IPS-18c (cell line): ENCODE measurements around the gene PIK3C2A.

ENCODE experiments used
- H3K4me3 ChIP-seq: 2 replicates; pipeline ENCODE4 v1.7.0; 2013; ENCODE audit warnings: low read depth, mild to moderate bottlenecking, low read length, moderate library complexity; ENCODE audit not compliant: insufficient read depth
- H3K9me3 ChIP-seq: one replicate; pipeline ENCODE4 v1.6.1; 2013; ENCODE audit warnings: mild to moderate bottlenecking, low read length, moderate library complexity; ENCODE audit not compliant: control insufficient read depth, insufficient read depth

Gene PIK3C2A

GRCh38 chr11:17169876-17170275 is 37.9 kb downstream of the PIK3C2A start:
- H3K4me3 ChIP-seq: no peak overlapping the region

GRCh38 chr11:17165247-17165890 is 42.4 kb downstream of the PIK3C2A start:
- H3K4me3 ChIP-seq: no peak overlapping the region
- no peaks in the 10 kb centered on the region for H3K9me3 ChIP-seq

More at GRCh38 chr11:17169876-17170275, 37.9 kb downstream of the PIK3C2A start:
- no peaks in the 10 kb centered on the region for H3K9me3 ChIP-seq

DNA sequence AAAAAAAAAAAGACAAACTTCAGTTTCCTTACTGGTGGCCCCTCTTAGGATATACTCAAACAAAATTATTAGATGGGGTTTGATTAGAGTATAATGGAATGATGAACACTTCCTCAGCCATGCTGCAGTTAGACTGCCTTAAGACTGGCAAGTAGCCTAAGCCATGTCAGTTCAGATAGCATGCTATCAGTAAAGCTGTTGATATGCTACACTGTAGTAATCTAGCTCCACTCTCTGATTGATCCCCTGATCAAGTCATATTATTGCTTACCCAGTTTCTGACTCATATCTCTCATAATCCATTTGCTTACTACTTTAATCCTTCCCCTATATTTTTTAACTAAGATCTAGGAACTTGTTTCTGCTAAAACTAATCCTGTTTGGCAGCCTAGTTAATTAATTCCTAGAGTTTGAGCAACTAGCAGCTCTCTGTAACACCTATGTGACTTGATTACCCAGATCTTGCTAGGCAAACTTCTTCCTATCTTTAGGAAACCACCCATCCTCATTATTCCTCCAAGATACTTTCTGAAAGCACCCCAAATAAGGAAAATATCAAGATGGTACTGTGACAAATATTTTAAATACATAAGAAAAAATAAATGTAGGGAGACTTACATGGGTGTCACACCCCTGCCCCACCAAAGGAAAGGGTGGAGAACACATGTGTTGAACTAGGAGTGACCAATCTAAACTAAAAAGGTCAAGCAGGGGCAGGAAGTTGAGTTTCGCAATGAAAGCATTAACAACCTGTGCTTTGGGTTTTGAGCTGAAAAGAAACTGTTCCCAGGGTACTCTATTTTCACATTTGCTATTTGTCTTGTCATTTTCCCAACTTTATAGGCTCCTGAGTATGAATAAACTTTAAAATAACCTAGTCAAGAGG is 43.2 kb downstream of the PIK3C2A start:
- no peak overlapping the region for H3K4me3 ChIP-seq
- no peaks in the 10 kb centered on the region for H3K9me3 ChIP-seq

- H3K4me3 ChIP-seq: no peak overlapping the region
- no peaks in the 10 kb centered on the region for H3K9me3 ChIP-seq
Measured at GRCh38 chr11:17163736-17164135, 44.0 kb downstream of the PIK3C2A start.

DNA sequence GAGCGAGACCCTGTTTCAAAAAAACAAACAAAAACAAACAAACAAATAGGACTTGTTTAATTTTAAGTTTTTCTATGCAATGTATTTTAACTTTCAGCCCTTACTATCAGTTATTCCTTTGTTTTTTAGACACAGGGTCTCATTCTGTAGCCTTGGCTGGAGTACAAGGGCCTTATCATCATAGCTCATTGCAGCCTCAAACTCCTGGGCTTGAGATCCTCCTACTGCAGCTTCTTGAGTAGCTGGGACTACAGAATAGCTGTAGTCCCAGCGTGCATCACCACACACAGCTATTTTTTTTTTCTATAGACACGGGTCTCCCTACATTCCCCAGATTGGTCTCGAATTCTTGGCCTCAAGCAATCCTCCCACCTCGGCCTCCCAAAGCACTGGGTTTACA is 44.5 kb downstream of the PIK3C2A start:
- Histone ChIP-seq H3K4me3 (no peak overlapping the region), H3K9me3 (no peaks in the 10 kb centered on the region)

DNA sequence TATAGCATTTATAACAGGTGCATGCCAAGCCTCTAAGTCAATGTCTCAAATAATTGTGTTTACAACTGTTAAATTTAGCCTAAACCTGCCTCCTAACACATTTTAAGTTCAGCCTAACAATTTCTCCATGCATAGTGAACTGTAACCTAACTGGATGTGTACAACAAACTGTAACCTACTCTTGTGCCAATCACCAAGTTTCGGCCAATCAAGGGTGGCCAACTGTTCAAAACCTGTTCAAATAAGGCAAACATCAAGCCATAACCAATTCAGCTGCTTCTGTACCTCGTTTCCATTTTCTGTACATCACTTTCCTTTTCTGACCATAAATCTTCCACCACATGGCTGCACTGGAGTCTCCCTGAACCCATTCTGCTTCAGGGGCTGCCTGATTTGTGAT is 45.4 kb downstream of the PIK3C2A start:
- H3K9me3 ChIP-seq: no peaks in the 10 kb centered on the region
- H3K4me3 ChIP-seq: no peak overlapping the region

- Histone ChIP-seq H3K4me3 (no peak overlapping the region), H3K9me3 (no peaks in the 10 kb centered on the region)
Measured at GRCh38 chr11:17161515-17161914, 46.3 kb downstream of the PIK3C2A start.

DNA sequence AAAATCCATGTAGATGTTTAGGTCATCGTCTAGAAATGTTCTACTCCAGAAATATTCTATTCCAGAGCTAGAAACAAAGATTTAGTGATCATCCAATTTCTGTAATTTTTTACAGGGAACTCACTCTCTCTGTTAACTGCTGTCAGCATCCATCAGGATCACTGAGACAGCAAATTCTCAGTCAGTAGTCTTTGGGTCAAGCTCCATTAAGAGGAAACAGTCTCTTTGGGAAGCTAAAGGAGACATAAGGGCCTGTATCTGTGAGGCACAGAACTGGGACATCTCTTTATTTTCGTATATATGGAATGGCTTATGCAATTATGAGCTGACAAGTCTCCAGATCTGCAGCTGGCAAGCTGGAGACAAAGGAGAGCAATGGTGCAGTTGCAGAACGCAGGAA is 48.3 kb downstream of the PIK3C2A start:
- H3K4me3 ChIP-seq: no peak overlapping the region
- H3K9me3 ChIP-seq: no peaks in the 10 kb centered on the region
